NCI-H748 treated with DMSO at 0.1 percent for 48 hours (cell line): Measurements from ENCODE around the gene SCN3B.
A peak's percentile ranks its signal among the peaks of the same experiment; 100 is the strongest.

Experiments
- DNase-seq: peaks from one replicate; lab custom pipeline; 2025; lab: John Stamatoyannopoulos, UW

SCN3B gene

DNA sequence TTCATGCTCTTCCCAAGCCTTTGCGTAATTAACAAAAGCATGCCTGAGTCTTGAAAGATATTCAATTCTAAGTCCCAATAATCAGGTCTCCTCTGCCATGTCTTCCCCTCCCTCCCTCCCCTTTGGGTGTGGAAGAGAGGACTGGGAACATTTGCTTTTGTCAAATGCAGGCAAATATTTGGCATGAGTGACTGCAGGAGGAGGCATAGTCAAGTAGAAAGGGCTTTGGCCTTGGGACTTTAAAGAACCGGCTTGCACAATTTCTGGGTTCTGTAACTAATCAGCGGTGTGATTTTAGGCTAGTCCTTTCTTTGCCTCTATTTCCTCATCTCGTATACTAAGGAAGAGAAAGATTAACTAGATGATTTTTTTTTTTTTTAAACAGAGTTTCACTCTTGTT, 59.5 kb downstream of the SCN3B start:
- no peak for DNase-seq

DNA sequence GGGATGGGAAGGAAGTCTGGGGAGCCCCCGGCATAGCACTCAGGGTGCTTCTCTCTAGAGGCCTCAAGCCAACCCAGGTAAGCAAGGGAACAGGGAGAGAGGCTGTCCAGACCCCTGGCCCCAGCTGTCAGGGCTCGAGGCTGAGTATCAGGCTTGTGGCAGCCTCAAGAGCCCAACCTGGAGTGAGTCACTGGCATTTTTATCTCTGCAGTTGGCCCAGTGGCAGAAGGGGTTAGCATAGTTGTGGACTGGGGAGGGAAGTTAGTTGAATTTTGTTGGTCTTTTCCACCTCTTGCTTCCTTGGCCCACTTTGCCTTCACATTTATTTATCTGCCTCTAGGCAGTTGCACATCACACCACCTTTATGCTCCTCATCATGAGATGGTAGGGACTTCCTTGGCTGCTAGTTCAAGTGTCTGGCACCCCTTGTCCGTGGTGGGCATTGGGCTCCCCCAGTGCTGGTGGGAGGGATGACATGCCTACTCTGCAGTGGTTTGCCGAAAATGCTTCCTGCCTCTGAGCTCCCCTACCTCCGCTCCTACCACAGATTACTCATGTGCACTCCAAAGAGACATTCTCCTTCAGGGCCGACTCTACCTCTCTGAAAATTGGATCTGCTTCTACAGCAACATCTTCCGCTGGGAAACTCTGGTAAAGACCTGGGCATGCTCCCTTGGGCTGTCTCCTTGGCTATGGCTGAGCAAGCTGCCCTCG, 60.1 kb downstream of the SCN3B start:
- no peak for DNase-seq

DNA sequence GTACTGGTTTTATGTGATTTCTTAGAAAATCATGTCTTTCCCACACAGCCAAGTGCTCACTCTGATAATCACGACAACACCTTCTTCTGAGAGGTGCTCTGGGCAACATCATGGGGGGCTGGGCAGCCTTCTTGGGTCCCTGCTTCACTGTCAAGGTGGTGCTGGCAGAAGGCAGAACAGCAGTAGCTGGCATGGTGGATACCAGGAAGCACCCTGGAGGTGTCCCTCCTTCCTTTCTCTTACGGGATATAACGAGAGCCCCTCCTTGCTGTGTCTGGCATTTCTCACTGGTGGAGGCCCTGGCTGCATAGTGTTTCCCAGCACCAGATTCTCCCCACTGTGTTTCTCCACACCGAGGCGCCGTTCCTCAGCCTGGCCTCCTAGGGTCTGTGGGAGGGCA, 60.9 kb downstream of the SCN3B start:
- DNase-seq: no peak

DNA sequence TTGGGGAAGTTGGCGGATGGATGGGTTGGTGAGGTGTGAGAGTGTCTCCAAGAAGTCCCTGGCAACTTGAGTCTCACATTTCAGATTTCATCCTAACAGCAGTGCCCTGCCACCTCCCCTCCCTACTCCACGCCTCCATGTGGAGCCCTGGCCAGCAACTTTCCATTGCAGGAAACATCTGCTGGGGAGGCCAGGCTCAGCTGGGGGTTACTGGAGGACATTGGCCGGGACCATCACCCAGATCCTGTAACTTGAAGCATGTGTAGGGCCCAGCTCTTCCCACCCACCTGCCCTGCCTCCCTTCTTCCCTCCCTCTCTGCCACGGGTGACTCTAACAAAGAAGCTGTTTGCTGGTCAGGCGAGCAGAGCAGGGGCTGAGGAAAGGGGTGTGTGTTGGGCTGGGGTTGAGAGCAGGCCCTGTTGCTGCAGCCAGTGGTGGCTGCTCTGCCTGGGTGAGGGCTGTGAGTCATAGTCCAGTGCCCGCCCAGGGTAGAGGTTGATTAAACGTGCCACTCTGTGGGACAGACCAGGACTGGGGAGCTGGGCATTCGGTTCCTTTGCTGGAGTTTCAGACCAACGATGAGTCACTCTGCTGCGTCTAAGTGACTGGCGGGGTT, 64.0 kb downstream of the SCN3B start:
- no peak for DNase-seq

DNA sequence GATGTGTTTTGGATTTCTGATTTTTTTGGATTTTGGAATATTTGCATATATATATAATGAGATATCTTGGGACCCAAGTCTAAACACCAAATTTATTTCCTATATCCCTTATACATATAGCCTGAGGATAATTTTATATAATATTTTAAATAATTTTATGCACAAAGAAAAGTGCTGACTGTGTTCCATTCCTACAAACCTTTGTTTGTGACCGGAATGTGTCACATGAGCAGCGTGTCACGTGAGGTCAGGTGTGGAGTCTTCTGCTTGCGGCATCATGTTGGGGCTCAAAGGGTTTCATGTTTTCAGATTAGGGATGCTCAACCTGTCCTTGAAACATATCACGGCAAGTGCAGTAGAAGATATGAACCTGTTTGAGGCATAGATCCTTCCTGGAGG, 65.6 kb downstream of the SCN3B start:
- no peak for DNase-seq

DNA sequence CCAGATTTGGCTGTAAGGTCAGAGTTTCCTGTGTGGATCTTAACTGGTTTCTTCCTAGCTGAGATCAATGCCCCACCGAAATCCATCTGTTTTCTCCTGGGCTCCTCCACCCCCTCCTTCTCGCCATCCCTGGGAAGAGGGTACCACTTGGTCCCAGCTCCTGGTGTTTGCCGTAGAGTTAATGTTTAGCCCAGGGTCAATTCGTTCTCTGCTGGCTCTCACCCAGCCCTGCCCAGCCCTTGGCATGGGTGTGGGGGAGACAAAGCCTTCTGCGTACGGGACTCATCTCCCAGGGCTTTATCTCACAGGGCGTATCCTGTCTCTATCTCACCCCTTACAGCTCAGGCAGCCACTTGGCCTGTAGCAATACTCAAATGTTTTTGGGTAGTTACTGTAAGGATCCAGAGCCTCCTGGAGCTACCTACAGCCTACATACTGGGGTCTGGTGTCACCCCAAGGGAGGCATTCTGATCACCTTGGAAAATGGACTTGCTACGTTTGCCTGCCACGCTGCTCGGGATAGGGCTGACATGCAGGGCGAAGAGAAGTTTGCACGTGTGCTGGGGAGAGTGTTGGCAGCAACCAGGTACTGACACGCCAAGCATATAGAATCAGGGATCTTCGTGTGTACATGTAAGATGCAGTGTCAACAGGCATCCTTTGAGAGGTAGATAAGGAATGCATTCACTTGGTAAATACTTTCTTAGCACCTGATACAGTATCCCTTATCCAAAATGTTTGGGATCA, 66.1 kb downstream of the SCN3B start:
- DNase-seq: no peak

DNA sequence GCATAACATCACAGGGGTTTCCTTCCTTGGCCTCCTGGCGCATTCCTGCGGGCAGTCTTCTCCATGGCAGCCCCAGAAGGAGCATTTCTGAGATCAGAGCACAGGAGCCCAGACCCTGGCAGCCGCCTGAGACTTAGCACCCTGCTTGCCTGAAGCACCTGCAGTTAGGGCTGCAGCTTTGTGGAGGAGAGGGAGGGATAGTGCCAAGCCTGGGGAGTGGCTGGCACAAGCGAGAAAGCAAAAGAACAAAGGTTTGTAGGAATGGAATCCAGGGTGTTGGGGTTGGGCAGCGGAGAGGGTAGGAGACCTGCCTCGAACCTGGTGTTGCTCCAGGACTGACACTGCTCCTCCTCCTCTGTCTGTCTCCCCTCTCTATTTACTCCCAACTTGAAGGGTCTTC, 66.9 kb downstream of the SCN3B start:
- DNase-seq: no peak

DNA sequence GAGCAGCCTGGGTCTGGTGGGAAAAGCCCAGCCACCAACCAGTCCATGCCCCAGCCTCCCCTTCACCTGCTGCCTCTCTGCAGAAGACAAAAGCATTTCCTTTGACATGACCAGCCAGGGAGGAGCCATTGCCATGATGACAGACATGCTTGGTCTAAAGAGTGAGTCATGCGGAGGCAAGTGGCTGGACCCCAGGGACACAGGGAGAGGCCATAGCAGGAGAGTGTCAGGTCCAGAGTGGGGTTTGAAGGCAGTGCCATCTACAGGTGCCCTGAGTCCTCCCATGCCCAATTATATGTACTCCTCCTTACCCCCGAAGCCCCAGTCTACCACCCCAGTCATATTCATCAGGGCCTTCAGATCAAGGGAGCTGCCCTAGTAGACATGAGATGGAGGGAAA, 67.4 kb downstream of the SCN3B start:
- DNase-seq: no peak

DNA sequence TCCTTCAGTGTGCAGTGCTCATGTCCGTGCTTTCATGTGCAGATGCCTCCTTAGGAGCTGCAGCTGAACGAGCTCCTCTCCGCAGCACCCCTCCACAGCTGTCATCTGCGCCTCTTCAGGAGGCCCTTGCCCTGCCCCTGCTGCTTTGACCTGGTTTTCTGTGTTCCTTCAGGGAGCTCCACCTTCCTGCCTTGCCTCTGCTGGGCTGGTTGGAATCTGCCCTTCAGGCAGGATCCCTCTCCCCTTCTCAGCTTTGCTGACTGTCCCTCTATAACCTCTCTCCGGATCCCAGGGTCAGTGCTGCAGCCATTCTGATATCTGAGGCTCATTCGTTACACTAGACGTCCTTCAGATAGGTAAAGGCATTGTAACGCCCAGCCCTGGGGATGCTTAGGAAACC, 67.9 kb downstream of the SCN3B start:
- no peak for DNase-seq

DNA sequence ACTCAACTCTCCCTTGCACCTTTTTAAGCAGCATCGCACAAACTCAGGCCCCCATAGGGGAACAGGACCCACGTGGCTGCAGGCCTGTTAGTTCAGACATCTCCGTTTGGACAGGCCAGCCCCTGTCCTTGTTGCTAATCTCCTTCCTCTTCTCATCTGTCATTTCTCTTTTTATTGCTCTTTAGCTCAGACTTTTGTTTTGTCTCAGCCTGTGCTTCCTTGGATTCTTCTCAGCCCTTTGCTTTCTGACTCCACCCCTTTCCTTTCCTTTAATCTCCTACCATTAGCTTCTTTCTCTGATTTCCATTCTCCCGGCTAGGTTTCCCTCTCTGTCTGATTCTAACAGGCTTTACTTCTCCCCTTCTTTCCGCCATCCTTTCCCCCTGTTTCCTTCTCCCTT, 68.7 kb downstream of the SCN3B start:
- no peak for DNase-seq

DNA sequence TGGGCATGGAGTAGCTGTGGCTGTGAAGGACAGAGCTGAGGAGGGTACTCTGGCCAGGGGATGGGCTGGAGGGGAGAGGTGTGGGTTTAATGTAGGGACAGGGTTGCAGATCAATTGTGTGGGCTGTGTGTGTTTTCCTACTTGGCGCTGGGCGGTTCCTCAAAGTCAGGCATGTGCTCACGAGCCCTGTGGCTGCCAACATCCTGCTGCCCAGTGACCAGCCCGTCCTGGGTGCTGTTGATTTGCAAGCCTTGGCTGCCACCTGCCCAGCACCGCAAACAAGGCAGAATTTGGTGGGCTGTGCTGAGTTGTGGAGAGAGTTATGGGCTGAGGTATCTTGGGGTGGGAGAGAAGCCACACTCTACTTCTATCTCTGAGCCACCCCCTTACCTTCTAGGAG, 69.2 kb downstream of the SCN3B start:
- no peak for DNase-seq

DNA sequence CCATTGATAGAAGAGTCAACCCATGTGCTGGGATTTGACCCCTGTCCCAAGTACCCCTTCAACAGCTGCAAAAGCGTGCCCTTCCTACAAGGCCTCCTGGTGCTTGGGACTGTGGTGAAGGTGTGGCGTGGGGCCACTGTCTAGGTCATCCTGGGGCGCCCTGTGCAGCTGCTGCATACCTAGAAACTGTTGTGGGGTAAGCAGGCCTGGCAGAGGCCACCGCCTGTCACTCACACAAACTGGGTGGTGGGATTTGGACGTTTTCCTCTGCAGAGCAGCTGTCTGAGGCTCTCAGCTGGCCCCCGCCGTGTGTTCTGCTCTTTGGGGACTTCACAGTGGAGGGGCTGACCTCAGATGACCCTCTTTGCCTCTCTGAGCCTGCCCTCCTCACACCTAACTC, 69.7 kb downstream of the SCN3B start:
- DNase-seq: no peak

DNA sequence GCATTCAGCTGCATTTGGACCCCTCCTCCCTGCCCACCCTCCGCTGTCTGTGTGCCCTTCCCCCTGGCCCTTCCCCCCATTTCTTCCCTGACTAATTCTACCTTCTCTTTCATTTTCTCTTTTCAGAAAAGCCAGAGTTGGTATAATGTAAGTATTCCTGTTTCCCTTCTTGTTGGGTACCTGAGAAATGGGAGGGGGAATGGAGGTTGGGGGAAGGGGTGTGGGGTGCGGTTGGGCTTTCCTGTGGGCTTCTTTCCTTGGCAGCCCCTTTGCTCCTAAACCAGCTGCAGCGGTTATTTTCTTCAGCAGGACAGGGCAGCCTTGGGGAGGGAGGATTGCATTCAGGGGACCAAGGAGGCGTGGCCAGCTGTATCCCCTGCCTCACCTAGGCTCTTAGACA, 70.2 kb downstream of the SCN3B start:
- DNase-seq: no peak

DNA sequence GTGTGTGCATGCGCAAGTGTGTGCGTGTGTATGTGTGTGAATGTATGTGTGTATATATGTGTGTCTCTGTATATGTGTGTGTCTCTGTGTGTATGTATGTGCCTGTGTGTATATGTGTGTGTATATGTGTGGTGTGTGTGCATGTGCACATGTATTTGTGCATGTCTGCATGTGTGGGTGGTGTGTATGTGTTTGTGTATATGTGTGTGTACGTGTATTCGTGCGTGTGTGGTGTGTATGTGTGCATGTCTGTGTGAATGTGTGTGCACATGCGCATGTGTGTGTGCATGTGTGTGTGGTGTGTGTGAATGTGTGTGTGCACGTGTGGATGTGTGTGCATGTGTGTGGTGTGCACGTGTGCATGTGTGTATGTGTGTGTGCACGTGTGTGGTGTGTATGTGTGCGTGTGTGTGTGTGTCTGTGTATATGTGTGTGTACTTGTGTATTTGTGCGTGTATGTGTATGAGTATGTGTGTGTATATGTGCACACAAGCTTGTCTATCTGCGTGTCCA, 71.4 kb downstream of the SCN3B start:
- no peak for DNase-seq

DNA sequence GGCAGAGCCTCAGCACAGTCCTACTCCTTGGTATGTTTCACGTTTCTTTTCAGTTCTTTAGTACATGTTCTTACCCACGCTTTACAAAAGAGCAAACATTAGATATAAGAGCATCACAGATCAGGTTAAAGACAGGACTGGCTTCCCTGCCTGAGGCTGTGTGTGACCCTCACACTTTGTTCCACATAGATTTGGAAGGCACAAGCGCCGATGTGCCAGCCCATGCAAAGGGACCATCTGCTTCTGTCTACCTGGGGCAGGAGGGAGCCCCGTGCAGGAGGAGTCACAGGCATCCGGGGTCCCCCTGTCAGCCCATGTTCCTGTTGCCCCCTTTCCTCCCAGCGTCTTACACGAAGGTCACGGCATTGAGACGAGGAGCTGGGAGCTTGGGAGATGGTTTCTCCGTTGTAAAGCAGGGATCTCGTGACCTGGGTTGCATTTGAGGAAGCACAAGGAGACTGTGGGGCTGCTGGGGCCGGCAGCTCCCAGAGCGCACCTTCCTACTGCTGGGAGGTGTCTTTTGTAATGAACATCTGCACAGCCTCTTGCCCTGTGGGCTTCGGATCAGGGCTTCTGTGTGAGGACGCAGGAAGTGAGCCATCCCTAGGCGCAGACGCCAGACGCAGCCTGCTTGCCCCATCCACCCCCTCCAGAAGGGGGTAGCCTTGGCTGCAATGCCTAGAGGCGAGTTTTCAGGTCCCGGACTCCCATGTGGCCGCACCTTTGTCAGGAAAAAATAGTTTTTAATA, 72.6 kb downstream of the SCN3B start:
- no peak for DNase-seq

DNA sequence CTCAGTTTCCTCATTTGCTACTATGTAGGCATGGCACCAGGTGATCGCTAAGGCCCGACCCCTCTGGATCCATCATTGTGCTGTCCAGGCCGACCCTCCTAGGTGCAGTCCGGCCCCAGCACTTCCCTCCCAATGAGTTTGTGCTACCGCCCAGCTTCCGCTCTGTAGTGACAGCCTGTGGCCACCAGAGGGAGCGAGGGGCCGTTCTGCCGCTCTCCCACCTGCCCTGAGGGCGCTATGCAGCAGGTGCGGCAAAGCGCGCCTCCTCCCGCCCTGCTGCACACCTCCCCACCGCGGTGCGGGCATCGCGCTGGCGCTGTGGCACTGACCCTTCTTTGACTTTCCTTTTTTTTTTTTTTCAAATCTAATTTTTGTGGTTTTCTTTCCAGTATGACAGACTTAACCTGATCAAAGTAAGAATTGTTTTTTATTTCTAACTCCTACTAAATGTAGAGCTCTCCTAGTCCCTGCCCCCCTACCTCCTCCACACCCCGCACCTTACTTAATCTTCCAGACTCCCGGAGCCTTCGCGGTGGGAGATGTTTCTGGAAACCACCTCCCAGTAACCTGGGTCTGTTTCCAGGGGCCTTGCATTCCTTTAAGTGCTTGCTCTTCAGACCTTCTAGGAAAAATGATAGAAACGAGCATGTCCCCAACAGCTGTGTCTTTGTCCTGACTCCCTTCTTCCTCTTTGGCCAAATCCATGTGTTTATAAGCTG, 73.7 kb downstream of the SCN3B start:
- peak; percentile 44 for DNase-seq

DNA sequence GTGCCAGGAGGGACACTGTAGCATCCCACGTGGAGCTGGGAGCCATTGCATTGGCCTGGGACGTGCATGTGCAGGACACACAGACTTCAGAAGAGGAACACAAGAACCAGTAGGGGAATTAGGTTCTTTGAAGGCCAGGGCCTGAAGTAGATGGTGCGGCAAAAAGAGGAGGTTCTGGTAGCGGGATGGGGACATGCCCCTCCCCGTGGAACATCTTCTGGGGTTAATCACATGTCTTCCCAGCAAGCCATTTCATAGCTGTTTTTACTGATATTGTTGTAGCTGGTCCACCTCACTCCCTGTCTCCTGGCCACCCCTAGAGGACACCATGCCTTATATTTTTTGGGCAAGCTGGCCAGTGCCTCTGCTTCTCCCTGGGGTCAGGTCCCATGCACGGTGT, 74.3 kb downstream of the SCN3B start:
- DNase-seq: no peak

DNA sequence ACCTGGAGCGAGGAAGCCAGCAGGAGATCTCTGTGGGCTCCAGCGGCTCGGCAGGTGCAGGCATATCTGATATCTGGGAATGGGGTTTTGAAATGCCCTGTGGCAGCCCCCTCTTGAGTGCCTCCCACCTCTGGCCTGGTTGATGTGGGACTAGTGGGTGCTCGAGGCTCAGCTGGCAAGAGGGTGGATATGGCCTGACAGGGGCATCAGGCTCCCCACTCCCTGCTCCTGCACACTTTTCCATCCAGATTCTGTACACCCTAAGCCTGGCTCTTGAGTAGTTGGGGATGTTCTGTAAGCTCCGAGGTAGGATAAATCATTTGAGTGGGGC, 75.0 kb downstream of the SCN3B start:
- no peak for DNase-seq
